SH-SY5Y (cell line): ENCODE data around the gene DYRK3.
A peak's percentile ranks its signal among the peaks of the same experiment; 100 is the strongest.

Experiments used
- GATA2 ChIP-seq: IDR thresholded peaks from 2 replicates; pipeline ENCODE4 v1.6.1; 2011; ENCODE audit warnings: mild to moderate bottlenecking, low read depth, low read length
- GATA3 ChIP-seq: IDR thresholded peaks from 2 replicates; pipeline ENCODE4 v1.6.1; 2011; ENCODE audit warnings: low read depth, mild to moderate bottlenecking, low read length, moderate library complexity

Gene DYRK3

DNA sequence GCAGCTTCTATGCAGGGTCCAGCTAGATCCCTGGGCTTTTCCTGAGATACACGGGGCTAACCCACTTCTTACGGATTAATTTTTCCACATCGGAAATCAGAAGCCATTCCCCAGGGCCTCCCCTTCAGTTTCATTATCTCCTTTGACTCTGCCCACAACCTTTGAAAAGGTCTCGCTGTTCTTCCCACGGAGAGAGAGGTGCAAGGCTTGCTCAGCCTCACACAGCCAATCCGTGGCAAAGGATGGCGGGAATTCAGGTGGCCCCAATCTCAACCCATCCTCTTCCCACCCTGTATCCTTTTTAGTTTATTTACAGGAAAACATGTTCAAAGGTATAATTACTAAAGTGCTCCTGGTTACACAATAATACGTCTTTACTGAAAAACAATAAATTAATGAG is 48.7 kb downstream of the DYRK3 start:
- TF ChIP-seq GATA2, result no peak
- no peak for TF ChIP-seq GATA3

DNA sequence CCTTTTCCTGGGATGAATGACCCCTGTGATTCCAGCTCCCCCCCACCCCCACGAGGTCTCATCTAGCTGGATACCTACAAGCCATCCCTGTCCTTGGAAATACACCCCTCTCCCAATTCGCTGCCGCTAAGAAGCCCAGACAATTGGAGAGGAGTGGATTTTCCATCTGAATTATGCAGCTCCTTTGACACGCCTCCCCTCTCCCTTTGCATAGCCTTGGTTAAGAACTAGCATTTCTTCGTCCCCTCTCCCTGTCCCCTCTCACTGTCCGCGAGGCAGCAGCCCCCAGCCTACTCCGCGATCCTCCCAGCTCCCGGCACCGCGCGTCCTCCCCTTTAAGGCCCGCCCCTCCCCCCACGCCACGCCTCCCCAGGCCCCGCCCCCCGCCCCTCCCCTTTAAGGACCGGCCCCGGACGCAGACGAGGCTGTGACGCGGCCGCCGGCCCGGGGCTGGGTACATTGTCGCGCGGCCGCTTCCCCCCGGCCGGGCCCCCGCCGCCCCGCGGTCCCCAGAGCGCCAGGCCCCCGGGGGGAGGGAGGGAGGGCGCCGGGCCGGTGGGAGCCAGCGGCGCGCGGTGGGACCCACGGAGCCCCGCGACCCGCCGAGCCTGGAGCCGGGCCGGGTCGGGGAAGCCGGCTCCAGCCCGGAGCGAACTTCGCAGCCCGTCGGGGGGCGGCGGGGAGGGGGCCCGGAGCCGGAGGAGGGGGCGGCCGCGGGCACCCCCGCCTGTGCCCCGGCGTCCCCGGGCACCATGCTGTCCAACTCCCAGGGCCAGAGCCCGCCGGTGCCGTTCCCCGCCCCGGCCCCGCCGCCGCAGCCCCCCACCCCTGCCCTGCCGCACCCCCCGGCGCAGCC is 49.4 kb downstream of the DYRK3 start, which contains the start of gene MAPKAPK2:
MAPKAPK2 (plus strand) TSS at position 428 of the 856 bp plus-strand sequence; CDS start at position 753, 325 bp downstream.
- TF ChIP-seq GATA2, result no peak
- no peak for TF ChIP-seq GATA3

DNA sequence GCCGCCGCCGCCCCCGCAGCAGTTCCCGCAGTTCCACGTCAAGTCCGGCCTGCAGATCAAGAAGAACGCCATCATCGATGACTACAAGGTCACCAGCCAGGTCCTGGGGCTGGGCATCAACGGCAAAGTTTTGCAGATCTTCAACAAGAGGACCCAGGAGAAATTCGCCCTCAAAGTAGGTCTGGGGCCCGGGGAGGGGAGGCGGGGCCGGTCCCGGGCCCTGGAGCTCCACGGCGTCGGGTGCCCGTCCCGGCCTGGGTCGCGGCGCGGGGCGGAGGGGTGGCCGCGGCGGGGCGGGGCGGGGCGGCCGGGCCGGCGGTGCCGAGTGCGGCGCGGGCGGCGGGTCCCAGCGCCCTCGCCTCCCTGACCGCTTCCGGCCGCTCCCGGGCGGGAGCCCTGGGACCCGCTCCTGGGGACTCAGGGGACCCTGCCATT is 50.0 kb downstream of the DYRK3 start:
- TF ChIP-seq GATA2 (no peak), GATA3 (no peak)

DNA sequence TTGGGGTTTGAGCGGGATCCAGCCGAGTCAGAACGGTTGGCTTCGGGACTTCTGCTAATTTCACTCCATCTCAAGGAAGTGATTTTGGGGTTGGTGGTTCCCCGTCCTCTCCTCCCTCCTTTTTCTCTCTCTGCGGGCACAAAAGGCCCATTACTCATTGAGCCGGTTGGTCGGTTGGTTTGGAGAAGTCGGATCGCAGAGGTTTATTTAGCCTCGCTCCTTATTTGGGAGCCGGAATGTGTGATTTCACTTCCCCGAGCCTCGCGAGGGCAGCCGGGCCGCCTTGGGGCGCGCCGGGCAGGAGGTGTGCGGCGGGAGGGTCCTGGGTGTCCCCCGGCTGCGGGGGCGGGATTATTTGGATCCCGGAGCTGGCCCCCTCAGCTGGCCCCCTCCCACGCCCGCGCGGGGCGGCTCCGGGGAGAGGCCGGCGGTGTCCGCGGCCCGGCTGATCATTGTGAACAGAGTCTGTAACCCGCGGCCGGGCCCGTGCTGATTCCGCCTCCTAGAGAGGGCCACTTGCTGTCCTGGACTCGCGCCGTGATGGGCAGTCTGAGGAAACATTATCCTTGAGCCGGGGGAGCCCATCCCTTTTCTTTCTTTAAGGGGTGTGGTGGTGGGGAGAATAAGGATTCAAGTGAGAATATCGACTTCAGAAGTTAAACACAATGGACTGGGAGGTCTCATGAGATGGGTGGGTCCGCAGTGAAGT is 50.6 kb downstream of the DYRK3 start:
- TF ChIP-seq GATA2, result no peak

DNA sequence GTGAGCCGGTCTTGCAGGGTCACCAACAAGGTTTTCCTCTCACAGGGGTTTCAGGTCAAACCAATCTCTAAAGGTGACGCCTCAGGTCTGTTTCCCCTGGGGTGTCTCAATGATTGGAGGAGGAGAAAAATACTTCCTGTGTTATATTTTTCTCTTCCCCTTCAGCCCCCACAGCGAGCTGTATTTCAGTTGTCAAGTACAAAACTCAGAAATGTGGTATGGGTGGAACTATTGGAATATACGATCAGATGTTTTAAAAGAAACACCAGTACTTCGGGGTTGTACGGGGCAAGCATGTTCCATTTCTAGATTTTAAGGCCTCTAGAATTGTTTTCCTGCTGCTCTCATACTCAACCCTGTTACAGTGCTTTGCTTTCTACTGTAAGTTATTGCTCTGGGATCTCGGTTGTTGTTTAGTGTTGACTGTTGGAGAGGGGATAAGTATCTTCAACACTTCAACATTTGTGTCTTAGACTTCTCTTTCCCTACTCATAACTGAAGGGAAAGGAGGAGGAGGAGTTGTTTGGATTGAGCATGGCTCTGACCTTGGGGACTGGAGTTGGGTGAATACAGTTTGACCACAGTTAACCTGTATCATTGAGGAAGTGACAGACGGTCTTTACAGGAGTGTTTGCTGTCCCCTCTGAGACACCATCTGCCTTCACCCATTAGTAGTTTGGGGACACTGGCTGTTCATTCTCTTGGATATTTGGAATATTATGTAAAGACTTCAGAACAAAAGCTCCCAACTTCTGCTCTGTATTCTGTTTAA is 51.3 kb downstream of the DYRK3 start:
- TF ChIP-seq GATA2 (no peak), GATA3 (no peak)

DNA sequence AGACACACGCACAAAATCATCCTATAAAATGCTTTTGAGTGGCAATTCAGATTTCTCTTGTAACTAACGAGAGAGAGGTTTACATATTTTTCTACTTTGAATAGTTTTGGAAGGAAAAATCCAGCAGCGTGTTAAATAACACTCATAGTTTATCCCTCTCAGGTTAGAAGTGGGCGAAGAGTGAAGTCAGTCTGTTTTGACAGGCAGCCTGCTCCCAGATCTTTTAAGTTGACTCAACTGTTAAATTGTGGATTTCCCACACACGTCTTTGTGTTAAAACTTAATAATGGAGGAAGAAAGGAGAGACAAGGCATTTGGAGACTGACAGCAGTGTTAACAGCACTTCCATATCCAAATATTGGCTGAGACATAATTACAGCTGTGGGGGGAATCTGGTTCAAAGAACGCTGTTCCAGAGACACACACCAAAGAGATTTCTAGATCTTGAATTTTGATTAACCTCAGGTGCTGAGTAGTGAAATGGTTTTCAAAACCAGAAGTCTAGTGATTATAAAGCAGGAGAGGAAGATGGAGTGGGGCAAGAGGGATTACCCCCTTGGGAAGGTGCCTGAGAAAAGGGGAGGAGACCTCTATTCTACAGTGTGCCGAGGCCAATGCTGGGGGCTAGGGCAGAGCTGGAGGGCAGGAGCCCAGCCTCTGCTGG is 52.0 kb downstream of the DYRK3 start:
- TF ChIP-seq GATA3, result no peak
- TF ChIP-seq GATA2, result peak; percentile 46; the same call in 1 of the 2 replicates

DNA sequence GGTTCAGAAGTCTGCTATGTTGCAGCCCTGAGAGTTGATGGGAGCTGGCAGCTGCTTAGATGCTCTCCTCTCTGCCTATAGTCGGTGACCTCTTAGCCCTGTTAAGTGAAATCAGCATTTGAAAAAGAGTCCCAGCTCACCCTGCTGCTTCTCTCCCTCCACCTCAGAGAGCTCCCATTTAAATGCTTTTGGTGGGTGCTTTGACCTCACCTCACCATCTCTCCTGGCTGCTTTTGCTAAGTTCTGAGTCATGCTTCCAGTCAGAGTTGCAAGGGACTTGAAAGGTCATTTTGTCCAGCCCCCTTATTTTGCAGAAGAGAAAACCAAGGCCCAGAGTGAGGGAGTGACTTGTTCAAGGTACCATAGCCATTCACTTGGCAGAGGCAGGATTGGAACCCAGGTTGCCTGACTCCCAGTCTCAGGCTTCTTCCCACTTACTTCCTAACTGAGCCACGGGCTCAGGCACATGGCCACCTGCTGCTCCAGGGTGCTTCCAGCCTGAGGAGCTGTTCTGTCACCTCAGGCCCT is 52.6 kb downstream of the DYRK3 start:
- TF ChIP-seq GATA2 (no peak), GATA3 (no peak)

DNA sequence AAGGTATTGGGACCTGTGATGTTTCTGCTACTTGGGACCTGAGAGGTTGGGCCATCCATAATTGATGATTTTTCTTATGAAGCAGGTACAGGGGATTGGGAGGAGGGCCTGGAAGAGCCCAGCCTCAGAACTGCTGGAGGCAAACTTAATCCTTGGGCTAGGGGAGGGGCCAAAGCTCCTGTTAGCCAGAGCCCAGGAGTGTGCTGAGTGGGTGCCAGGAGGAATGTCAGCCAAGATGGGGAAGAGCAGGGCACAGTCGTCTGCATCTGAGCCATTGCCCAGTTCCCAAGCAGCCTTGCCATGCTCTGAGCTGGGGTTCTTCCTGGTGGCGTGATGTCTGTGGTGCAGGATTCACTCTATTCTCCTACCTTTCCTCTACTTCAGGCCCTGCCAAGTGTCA is 55.2 kb downstream of the DYRK3 start:
- TF ChIP-seq GATA3 (no peak), GATA2 (no peak)

DNA sequence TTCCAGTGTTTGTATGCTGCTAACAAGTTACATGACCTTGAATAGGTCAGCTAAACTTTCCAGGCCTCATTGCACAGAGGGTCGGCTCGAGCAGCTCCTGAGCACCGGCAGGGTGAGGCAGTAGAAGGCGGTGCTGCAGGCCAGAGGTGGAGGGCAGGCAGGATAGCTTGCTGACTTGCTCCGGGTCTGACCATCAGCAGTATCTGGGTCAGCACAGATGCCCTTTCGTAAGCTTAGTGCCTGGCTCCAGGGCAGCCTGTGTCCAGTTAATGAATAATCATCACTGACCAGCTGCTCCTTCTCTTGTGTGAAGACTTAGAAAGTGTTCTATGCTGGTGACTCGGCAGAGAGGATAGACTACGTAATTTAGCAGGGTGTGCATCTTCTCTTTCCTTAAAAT is 56.3 kb downstream of the DYRK3 start:
- TF ChIP-seq GATA3, result no peak
- no peak for TF ChIP-seq GATA2

DNA sequence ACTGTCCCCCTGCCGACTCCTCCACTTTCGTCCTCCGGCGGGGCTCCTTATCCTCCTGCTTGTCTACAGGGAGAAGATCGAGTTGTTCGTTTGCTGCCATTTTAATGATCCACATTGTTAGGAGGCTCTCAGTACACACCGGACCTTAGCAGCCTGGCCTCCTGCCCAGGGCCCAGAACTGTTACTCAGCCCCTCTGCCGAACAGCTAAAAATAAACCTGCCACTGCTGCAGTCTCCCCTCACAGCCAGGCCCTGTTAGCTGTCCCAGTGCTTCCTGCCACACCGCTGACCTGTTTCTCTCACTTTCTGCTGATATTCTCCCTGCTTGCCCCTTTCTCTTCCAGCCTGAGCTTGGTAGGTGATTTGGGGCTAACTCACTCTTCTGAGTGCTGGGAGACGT is 57.7 kb downstream of the DYRK3 start:
- TF ChIP-seq GATA3 (no peak), GATA2 (no peak)

DNA sequence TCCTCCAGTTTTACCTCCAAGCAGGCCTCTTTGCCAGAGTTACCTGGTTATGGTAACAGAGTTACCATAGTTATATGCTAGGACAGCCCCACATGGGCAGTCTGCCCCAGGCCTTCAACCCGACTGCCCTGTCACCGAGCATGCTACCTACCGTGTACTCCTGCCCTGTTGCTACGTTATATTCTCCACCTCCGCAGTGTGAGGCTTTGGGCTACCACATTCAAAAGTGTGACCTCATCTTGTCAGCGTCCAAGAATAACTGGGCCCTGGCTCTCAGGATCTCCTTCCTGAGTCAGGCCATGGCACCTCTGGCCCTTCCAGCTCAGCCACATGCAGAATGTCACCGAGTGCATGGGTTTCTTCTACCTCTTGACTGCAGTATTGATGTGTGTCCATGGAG is 58.3 kb downstream of the DYRK3 start:
- TF ChIP-seq GATA3 (no peak), GATA2 (no peak)

DNA sequence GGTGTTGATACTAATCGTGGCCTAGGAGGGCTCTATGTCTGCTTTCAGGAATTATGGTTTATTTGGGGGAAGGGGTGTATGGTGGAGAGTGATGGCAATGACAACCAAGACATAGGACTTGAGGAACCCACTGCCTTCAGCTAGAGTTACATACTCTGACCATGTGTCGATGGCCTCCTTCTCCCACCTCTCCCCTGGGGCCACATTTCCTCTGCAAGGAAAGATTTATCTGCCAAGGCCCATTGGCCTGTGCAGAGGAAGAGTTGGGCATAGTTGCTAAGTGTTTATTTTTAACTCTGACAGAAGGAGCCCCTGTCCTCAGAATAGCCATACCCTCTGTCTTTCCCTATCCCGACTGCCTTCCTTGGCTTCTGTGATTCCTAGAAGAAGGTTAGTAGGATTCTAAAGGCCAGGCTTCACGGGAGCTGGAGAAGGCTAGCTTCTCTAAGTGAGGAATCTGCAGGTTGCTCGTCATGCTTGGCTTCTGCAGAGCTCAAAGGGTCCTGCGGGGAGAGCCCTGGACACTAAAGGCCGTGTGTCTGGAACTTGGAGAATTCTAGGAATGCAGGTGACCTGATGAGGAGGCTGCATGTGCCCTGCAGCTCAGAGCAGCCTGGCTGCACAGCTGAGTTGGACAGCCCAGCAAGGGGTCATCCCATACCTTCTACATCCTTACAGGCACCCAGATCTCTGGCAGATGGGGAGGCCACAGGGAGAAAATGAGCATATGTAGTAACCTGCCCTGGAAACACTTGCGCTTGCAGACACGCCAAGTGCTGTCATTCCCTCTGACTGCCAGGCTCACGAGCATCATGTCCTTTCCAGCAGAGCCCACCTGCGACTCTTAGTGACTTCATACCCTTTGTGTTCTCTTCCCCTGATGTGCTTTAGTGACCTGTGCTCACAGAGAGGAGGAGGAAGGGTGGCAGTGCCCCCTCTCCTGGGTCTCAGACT is 59.1 kb downstream of the DYRK3 start:
- TF ChIP-seq GATA3, result no peak
- TF ChIP-seq GATA2, result no peak

DNA sequence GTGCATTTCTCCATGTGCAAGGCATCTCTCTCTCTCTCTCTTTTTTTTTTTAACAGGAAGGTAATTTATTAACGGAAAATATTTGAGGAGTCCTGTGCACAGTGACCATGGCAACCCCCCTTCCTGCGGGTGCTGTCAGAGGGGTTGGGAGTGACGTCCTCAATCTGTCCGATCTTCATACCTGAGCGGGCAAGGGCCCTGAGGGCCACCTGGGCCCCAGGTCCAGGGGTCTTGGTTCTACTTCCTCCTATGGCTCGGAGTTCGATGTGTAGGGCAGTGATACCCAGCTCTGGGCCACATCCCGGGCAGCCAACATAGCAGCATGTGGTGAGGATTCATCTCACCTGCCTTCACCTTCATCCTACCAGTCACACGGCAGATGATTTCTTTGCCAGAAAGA is 60.4 kb downstream of the DYRK3 start:
- no peak for TF ChIP-seq GATA3
- TF ChIP-seq GATA2, result no peak
